NCI-H1694 treated with DMSO at 0.1 percent for 48 hours (cell line): ENCODE results near the gene NEURL1B.
"Not testable (repeated sequence)": the region's sequence is repeated elsewhere in the genome, so short reads cannot be mapped to it uniquely, and the experiment has no call there.

Source experiments
- DNase-seq: peaks from one replicate; lab custom pipeline; 2025; lab: John Stamatoyannopoulos, UW

The NEURL1B gene, protein sequence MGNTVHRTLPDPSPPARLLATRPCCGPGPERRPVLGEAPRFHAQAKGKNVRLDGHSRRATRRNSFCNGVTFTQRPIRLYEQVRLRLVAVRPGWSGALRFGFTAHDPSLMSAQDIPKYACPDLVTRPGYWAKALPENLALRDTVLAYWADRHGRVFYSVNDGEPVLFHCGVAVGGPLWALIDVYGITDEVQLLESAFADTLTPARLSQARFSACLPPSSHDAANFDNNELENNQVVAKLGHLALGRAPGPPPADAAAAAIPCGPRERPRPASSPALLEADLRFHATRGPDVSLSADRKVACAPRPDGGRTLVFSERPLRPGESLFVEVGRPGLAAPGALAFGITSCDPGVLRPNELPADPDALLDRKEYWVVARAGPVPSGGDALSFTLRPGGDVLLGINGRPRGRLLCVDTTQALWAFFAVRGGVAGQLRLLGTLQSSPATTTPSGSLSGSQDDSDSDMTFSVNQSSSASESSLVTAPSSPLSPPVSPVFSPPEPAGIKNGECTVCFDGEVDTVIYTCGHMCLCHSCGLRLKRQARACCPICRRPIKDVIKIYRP

DNA sequence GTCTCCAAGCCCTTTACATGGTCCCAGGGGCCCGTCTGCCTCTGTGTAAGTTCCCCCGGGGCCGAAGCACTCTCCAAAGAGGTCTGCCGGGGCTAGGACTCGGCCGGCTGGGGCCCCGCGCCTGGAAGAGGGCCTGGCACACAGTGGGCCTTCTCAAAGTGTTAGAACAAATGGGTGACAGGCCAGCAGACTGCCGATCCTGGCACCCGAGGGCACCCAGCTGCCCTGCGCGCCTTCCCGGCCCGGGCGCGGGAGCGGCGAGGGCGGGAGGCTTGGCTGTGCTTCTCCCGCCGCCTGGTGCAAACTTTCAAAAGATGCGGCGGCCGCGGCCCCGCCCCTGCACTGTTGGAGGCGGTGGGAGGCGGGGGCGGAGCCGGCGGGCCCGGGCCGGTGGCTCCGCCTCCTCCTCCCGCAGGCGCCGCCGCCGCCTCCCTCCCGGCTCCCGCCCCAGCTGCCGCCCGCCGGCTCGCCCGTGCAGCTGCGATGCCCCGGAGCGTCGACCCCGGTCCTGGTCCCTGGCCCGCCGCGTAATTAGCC is at the start of gene NEURL1B:
NEURL1B (plus strand) TSS at position 442 of the 537 bp plus-strand sequence. CDS start 144 bp downstream, outside the sequence.
- DNase-seq, result peak; percentile 38

GRCh38 chr5:172591636-172592035 is 49.4 kb upstream of the NEURL1B start:
- peak; percentile 20 for DNase-seq

GRCh38 chr5:172592881-172593280 is 48.2 kb upstream of the NEURL1B start:
- DNase-seq, result no peak

- DNase-seq, result no peak
Measured at GRCh38 chr5:172593306-172593705, 47.8 kb upstream of the NEURL1B start.

GRCh38 chr5:172593721-172594235 is 47.3 kb upstream of the NEURL1B start:
- DNase-seq, result no peak

GRCh38 chr5:172594431-172594830 is 46.6 kb upstream of the NEURL1B start:
- no peak for DNase-seq

DNA sequence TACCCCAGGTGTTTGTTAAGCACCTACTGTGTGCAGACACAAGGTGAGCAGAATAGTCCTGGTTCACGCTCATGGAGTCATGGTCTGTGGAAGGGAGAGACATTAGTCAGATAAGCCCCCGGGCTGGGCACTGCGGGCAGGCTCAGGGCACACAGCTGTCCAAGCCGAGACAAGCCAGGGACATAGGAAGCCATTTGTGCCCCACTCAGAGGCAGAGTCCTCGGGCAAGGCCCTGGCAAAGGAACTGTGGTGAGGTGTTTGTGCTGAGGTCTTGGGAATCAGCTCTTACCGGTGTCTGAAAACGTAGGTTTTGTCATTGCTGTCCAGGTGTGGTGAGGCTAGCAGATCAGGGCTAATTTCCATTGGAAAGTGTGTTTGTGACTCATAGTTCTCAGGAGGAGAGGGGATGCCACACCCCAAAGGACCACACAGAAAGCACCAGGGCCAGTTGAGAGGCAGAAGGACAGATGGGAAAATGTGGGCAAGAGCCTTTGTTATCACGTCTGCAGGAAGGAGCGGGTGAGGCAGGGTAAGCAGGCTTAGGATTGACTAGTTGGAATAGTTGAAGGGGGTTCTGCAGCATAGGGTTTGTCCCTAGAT is 46.1 kb upstream of the NEURL1B start:
- no peak for DNase-seq

GRCh38 chr5:172595596-172596455 is 45.2 kb upstream of the NEURL1B start:
- DNase-seq, result no peak

- DNase-seq, result no peak
Measured at GRCh38 chr5:172596638-172597231, 44.3 kb upstream of the NEURL1B start.

DNA sequence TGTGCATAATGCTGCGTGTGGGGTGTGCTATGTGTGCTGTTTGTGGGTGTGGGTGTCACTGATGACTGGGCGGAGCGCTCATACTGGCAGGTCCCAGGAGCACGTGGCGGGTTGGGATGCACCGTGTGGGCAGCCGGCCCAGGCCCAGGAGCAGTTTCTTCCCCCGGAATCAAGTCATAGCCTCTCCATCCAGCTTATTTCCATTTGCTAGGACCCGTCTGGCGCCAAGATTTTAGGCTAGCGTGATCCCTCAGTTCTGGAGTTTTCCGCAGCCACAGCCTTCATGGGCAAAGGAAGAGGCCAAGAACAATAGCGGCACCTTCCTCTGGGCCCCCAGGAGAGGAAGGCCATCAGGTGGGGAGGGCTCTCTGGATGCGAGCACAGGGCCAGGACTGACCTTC is 43.3 kb upstream of the NEURL1B start:
- no peak for DNase-seq

- no peak for DNase-seq
Measured at GRCh38 chr5:172598251-172599203, 42.5 kb upstream of the NEURL1B start.

- no peak for DNase-seq
Measured at GRCh38 chr5:172599204-172599567, 41.9 kb upstream of the NEURL1B start.

- no peak for DNase-seq
Measured at GRCh38 chr5:172600571-172600970, 40.5 kb upstream of the NEURL1B start.

DNA sequence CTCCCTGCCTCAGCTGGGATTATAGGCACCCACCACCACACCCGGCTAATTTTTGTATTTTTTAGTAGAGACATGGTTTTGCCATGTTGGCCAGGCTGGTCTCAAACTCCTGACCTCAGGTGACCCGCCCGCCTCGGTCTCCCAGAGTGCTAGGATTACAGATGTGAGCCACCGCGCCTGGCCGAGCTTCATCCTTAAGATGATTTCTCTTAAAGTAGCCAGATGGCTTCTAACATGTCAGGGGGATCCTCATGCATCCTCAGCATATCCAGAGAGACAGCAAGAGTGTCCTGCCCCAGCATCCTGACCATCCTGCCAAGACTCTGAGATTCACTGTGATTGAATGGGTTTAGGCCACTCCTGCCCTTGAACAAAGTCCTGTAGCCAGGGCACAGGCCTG is 39.5 kb upstream of the NEURL1B start:
- not testable (repeated sequence) for DNase-seq

DNA sequence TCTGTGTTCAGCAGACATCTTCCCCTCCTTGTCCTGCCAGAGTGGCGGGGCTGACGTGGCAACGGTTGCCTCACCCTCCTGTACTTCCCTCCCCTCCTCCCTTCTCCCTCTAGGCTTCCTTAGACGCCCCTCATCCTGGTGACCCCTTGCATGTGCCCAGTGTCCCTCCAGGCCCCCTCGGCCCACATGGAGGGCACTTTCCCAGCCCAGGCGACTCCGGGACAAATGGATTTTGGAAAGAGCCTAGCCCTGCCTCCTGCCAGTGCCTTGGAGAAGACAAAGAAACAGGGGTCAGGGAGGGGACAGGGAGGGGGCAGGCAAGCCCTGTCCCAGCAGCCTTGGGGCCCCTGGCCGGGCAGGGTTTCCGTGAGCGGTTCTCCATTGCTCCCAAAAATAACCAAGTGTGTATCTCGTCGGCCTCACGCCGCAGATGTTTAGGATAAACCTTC is 38.3 kb upstream of the NEURL1B start:
- DNase-seq, result no peak

DNA sequence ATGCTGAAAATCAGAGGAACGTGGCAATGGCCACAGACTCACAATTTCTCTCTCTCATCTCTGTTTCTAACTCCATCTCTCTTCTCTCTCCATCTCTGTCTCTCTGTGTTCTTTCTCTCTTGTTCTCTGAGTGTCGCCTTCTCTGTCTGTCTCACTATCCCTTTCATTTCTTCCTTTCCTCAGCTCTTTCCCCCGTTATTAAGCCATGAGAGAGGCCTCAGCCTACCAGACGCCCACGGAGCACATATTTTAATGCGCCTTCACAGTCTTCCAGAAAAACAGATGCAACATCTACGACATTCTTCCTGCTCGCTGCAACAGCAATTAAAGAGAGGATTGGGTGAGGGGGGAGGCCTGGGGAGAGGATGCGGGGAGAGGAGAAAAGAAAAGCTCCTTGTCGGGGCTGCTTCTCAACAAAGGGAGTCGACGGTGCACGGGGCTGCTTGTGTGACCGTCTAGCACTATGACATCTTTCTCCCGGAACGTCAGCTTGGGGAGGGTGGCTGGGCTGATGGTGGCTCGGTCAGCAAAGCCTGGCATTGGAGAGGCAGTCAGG is 37.7 kb upstream of the NEURL1B start:
- DNase-seq, result no peak

GRCh38 chr5:172605466-172605865 is 35.6 kb upstream of the NEURL1B start:
- DNase-seq, result no peak

DNA sequence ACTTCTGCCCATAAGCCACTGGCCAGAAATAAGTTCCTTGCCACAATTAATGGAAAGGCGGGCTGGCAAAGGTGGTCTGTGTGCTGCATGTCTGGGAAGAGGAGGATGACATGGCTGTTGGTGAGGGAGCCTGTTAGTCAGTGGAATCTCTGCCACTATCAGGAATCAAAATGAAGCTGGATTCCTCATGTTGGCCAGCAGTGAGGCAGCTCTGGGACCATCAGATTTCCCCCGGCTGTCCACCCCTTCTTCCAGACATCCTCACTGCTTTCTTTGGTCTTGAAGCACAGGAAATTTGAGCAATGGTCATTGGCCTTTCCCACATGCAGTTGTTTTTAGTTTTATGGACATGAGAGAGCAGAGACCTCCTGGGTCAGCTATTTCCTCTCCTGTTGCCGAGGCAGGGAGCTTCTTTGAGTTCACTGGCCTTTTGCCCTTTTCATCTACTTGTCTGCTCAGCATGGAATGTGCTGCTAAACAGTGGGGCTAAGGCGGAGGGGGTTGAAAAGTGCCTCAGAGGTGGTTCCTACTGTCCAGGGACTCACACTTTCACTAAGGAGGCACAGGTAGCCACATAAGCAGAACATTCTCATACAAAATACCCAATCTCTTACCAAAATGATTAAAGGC is 34.8 kb upstream of the NEURL1B start:
- DNase-seq, result no peak

DNA sequence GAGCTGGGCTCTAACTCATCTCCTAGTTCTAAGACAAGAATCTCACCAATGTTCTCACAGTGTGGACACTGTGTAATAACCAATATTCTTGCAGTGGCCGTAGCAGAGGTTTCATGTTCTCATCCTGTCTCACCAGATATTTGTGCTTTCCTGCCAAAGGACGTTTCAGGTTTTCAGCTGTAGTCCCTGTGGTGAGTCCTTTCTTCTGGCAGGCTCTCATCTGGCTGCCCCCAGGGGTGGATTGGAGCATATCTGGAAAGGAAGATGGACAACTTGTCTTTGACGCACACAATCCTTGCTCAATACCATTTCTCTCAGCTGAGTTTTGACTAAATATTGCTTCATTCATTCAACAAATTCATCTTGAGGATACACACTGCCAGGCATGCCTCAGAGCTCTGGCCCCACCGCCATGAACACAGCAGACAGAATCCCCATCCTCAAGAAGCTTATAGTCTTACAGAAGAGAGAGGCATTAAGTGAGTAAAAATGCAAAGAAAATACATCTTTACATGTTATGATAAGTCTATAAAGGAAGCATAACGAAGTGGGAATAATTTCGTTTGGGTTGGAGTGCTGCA is 33.8 kb upstream of the NEURL1B start:
- no peak for DNase-seq
